HepG2 (cell line): ENCODE measurements around the gene HOXC10. TPM values are rescaled to one million over a fixed set of nuclear protein-coding genes. Genes with fewer than 3 reads are reported as not detected.

Experiments used
- BORCS8-MEF2B ChIP-seq: sonication (generic); formaldehyde crosslinking; IDR thresholded peaks from 2 replicates; pipeline ENCODE4 v1.8.0; 2022; ENCODE audit warnings: mild to moderate bottlenecking, missing genetic modification reagents
- CENPX ChIP-seq: sonication (generic); formaldehyde crosslinking; IDR thresholded peaks from 2 replicates; pipeline ENCODE4 v1.9.0; 2021; ENCODE audit warnings: mild to moderate bottlenecking, missing genetic modification reagents, moderate library complexity
- GABPB1 ChIP-seq: IDR thresholded peaks from 2 replicates; pipeline ENCODE4 v1.6.1; 2016; ENCODE audit warnings: mild to moderate bottlenecking, missing genetic modification reagents, moderate library complexity, missing compliant biosample characterization
- HES4 ChIP-seq: sonication (generic); formaldehyde crosslinking; IDR thresholded peaks from 2 replicates; pipeline ENCODE4 v1.9.0; 2021; ENCODE audit warnings: mild to moderate bottlenecking, missing genetic modification reagents, borderline replicate concordance
- JUND ChIP-seq: sonication (generic); formaldehyde crosslinking; IDR thresholded peaks from 2 replicates; pipeline ENCODE4 v1.8.0; 2022; ENCODE audit warnings: mild to moderate bottlenecking, missing genetic modification reagents
- KDM6A ChIP-seq: IDR thresholded peaks from 2 replicates; pipeline ENCODE4 v1.6.1; 2016; ENCODE audit warnings: low read depth
- KLF12 ChIP-seq: sonication (generic); formaldehyde crosslinking; IDR thresholded peaks from 2 replicates; pipeline ENCODE4 v1.4.0; 2020; ENCODE audit warnings: missing genetic modification reagents, borderline replicate concordance
- PCBP2 ChIP-seq: fragments of 200-400 bp; formaldehyde crosslinking; optimal IDR thresholded peaks from 2 replicates; pipeline ENCODE3; 2018; ENCODE audit warnings: low read length, low read depth; ENCODE audit not compliant: poor library complexity, severe bottlenecking
- SAP130 ChIP-seq: IDR thresholded peaks from 2 replicates; pipeline ENCODE4 v1.6.1; 2016; ENCODE audit warnings: low read depth
- ZNF263 ChIP-seq: sonication (generic); formaldehyde crosslinking; IDR thresholded peaks from 2 replicates; pipeline ENCODE4 v1.4.0; 2020; ENCODE audit warnings: missing genetic modification reagents
- ZNF570 ChIP-seq: sonication (generic); formaldehyde crosslinking; IDR thresholded peaks from 2 replicates; pipeline ENCODE4 v1.4.0; 2020; ENCODE audit warnings: mild to moderate bottlenecking, missing genetic modification reagents, borderline replicate concordance
- ZNF768 ChIP-seq: sonication (generic); formaldehyde crosslinking; IDR thresholded peaks from 2 replicates; pipeline ENCODE4 v1.4.0; 2020; ENCODE audit warnings: missing genetic modification reagents
- ZNF777 ChIP-seq: sonication (generic); formaldehyde crosslinking; IDR thresholded peaks from 2 replicates; pipeline ENCODE4 v1.4.0; 2020; ENCODE audit warnings: missing genetic modification reagents
- ZNF782 ChIP-seq: sonication (generic); formaldehyde crosslinking; IDR thresholded peaks from 2 replicates; pipeline ENCODE4 v1.4.0; 2020; ENCODE audit warnings: missing genetic modification reagents, mild to moderate bottlenecking, borderline replicate concordance
- ZNF816 ChIP-seq: sonication (generic); formaldehyde crosslinking; IDR thresholded peaks from 2 replicates; pipeline ENCODE4 v1.8.0; 2022; ENCODE audit warnings: missing genetic modification reagents, mild to moderate bottlenecking, borderline replicate concordance
- polyA plus RNA-seq, 8 experiments: library from polyadenylated mRNA; depleted of rRNA in 3 of 8; stranded (reverse) in 7 of 8; unstranded in 1 of 8; fragments of >200 nt; fragmentation: Illumina TruSeq in 4 of 8; extraction: Trizol in 4 of 8; gene quantifications; 2 replicates each; pipeline versions ENCODE4 v1.2.1 to v1.2.3, GENCODE V29; 2011 to 2016; ENCODE audit warnings: low read depth in 4 of 8, missing spikeins in 1 of 8, mixed read lengths in 1 of 8; ENCODE audit not compliant: insufficient read depth in 1 of 8
- total RNA-seq, 5 experiments: library from RNA; depleted of rRNA; stranded (reverse); fragments of >200 nt; fragmentation: Illumina TruSeq; extraction: Trizol; gene quantifications; 2 replicates each; pipeline ENCODE4 v1.2.3, GENCODE V29; 2016; ENCODE audit warnings: low read depth in 1 of 5
- TF ChIP-seq, protein P1 (sequence below): sonication (generic); formaldehyde crosslinking; IDR thresholded peaks from 2 replicates; pipeline ENCODE4 v1.4.0; 2020; ENCODE audit warnings: missing genetic modification reagents
- TF ChIP-seq, protein P2 (sequence below): sonication (generic); formaldehyde crosslinking; IDR thresholded peaks from 2 replicates; pipeline ENCODE4 v1.5.0; 2020; ENCODE audit warnings: mild to moderate bottlenecking, missing genetic modification reagents, borderline replicate concordance
- TF ChIP-seq, protein P3 (sequence below): sonication (generic); formaldehyde crosslinking; IDR thresholded peaks from 2 replicates; pipeline ENCODE4 v1.5.0; 2020; ENCODE audit warnings: mild to moderate bottlenecking, missing genetic modification reagents, moderate library complexity
- TF ChIP-seq, protein P4 (sequence below): sonication (generic); formaldehyde crosslinking; IDR thresholded peaks from 2 replicates; pipeline ENCODE4 v1.4.0; 2020; ENCODE audit warnings: mild to moderate bottlenecking, missing genetic modification reagents

Gene HOXC10
- total and polyA plus RNA-seq, 2 of the 13 experiments (the other 11 are each of a cell fraction or from before 2014, with no cell fraction given): not detected

DNA sequence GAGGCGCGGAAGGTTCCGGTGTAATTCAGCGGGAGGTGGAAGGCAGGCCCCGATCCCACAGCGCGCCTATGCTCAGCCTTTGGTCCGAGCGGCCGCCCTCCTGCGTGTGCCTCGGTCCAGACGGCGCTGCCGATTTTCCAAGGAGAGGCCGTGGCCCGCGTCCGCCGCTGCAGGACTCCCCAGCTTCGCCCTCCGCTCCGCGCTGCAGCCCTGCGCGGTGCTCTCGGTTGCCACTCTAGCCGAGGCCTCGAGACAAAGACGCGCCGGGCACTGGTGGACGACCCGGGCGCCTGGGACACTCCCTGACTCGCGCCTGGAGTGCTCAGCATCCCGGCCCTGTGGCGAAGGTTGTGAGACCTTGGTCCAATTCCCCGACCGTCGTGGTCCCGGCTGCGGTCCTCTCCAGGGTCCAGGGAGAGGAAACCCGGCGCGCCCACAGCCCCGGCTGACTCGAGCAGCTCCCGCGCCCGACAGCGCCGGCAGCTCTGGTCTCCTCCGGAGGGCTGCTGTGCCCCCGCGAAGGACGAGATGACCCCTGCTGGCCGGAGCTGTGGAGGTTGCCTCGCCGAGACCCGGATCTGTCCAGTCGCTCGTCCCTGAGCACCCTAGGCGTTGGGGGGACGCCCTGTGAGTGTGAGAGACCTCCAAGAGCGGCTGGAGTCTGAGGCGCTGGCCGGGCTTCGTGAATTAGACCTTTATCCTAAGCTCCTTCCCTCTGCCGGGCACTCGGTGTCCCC lies 23.8 kb upstream of the HOXC10 start (continued):
- no peak for TF ChIP-seq SAP130 (CRISPR knock-in tag)
- no peak for TF ChIP-seq ZNF570 (CRISPR knock-in tag)
- TF ChIP-seq, protein P1, sequence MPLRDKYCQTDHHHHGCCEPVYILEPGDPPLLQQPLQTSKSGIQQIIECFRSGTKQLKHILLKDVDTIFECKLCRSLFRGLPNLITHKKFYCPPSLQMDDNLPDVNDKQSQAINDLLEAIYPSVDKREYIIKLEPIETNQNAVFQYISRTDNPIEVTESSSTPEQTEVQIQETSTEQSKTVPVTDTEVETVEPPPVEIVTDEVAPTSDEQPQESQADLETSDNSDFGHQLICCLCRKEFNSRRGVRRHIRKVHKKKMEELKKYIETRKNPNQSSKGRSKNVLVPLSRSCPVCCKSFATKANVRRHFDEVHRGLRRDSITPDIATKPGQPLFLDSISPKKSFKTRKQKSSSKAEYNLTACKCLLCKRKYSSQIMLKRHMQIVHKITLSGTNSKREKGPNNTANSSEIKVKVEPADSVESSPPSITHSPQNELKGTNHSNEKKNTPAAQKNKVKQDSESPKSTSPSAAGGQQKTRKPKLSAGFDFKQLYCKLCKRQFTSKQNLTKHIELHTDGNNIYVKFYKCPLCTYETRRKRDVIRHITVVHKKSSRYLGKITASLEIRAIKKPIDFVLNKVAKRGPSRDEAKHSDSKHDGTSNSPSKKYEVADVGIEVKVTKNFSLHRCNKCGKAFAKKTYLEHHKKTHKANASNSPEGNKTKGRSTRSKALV (CRISPR knock-in tag): peak; percentile 88
- TF ChIP-seq BORCS8-MEF2B: 0 out of 2 replicates have a peak, but pooled peaks have one; percentile 26
- TF ChIP-seq HES4 (CRISPR knock-in tag): 0 out of 2 replicates have a peak, but pooled peaks have one; percentile 33
- no peak for TF ChIP-seq KLF12
- peak; percentile 53; the same call in 1 of the 2 replicates for TF ChIP-seq ZNF777 (CRISPR knock-in tag)
- TF ChIP-seq PCBP2: no peak
- peak; percentile 52; the same call in 1 of the 2 replicates for TF ChIP-seq GABPB1 (CRISPR knock-in tag)
- no peak for TF ChIP-seq JUND (CRISPR knock-in tag)
- TF ChIP-seq, protein P2, sequence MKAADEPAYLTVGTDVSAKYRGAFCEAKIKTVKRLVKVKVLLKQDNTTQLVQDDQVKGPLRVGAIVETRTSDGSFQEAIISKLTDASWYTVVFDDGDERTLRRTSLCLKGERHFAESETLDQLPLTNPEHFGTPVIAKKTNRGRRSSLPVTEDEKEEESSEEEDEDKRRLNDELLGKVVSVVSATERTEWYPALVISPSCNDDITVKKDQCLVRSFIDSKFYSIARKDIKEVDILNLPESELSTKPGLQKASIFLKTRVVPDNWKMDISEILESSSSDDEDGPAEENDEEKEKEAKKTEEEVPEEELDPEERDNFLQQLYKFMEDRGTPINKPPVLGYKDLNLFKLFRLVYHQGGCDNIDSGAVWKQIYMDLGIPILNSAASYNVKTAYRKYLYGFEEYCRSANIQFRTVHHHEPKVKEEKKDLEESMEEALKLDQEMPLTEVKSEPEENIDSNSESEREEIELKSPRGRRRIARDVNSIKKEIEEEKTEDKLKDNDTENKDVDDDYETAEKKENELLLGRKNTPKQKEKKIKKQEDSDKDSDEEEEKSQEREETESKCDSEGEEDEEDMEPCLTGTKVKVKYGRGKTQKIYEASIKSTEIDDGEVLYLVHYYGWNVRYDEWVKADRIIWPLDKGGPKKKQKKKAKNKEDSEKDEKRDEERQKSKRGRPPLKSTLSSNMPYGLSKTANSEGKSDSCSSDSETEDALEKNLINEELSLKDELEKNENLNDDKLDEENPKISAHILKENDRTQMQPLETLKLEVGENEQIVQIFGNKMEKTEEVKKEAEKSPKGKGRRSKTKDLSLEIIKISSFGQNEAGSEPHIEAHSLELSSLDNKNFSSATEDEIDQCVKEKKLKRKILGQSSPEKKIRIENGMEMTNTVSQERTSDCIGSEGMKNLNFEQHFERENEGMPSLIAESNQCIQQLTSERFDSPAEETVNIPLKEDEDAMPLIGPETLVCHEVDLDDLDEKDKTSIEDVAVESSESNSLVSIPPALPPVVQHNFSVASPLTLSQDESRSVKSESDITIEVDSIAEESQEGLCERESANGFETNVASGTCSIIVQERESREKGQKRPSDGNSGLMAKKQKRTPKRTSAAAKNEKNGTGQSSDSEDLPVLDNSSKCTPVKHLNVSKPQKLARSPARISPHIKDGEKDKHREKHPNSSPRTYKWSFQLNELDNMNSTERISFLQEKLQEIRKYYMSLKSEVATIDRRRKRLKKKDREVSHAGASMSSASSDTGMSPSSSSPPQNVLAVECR (CRISPR knock-in tag): no peak
- no peak for TF ChIP-seq KDM6A (CRISPR knock-in tag)
- no peak for TF ChIP-seq CENPX (CRISPR knock-in tag)
- peak; percentile 25; the same call in 1 of the 2 replicates for TF ChIP-seq ZNF768
- TF ChIP-seq ZNF782 (CRISPR knock-in tag): peak; percentile 35; the same call in 1 of the 2 replicates
- TF ChIP-seq, protein P3, sequence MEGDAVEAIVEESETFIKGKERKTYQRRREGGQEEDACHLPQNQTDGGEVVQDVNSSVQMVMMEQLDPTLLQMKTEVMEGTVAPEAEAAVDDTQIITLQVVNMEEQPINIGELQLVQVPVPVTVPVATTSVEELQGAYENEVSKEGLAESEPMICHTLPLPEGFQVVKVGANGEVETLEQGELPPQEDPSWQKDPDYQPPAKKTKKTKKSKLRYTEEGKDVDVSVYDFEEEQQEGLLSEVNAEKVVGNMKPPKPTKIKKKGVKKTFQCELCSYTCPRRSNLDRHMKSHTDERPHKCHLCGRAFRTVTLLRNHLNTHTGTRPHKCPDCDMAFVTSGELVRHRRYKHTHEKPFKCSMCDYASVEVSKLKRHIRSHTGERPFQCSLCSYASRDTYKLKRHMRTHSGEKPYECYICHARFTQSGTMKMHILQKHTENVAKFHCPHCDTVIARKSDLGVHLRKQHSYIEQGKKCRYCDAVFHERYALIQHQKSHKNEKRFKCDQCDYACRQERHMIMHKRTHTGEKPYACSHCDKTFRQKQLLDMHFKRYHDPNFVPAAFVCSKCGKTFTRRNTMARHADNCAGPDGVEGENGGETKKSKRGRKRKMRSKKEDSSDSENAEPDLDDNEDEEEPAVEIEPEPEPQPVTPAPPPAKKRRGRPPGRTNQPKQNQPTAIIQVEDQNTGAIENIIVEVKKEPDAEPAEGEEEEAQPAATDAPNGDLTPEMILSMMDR (CRISPR knock-in tag): peak; percentile 64
- TF ChIP-seq, protein P4, sequence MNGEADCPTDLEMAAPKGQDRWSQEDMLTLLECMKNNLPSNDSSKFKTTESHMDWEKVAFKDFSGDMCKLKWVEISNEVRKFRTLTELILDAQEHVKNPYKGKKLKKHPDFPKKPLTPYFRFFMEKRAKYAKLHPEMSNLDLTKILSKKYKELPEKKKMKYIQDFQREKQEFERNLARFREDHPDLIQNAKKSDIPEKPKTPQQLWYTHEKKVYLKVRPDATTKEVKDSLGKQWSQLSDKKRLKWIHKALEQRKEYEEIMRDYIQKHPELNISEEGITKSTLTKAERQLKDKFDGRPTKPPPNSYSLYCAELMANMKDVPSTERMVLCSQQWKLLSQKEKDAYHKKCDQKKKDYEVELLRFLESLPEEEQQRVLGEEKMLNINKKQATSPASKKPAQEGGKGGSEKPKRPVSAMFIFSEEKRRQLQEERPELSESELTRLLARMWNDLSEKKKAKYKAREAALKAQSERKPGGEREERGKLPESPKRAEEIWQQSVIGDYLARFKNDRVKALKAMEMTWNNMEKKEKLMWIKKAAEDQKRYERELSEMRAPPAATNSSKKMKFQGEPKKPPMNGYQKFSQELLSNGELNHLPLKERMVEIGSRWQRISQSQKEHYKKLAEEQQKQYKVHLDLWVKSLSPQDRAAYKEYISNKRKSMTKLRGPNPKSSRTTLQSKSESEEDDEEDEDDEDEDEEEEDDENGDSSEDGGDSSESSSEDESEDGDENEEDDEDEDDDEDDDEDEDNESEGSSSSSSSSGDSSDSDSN: peak; percentile 61
- peak; percentile 25; the same call in 1 of the 2 replicates for TF ChIP-seq ZNF263
- no peak for TF ChIP-seq ZNF816 (CRISPR knock-in tag)
